ENCODE results near the gene LCN15.
"Not testable (repeated sequence)": the region's sequence is repeated elsewhere in the genome, so short reads cannot be mapped to it uniquely, and the experiment has no call there.

LCN15 gene

DNA sequence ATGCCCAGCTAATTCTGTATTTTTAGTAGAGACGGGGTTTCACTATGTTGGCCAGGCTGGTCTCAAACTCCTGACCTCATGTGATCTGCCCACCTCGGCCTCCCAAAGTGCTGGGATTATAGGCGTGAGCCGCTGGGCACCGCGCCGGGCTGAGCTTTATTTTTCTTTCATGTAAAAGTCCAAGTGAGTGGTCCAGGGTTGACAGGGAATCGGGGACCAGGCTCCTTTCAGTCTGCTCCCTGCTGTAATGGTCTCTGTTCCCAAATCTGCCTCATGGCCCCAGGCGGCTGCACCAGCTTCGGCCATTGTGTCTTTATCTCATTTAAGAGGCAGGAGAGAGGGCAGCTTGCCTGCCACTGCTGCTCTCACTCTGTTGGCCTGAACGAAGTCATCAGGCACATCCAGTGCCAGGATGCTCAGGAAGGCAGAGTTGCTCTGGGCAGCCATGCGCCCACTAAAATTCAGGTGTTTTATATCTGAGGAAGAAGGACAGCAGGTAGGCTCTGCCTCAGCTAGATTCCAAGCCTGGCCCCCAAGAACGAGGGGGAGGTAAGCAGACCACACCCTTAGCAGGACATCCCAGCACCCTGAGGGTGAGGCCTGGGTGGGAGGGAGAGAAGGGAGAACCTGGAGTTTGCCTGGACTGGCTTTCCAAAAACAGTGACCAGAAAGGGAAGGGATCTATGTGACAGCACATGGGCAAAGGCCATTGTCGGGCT lies 30.1 kb upstream of the LCN15 start:
- in situ Hi-C loops (cut with MboI; ENCODE audit: low sequenced_read_pairs) = no loop called here

DNA sequence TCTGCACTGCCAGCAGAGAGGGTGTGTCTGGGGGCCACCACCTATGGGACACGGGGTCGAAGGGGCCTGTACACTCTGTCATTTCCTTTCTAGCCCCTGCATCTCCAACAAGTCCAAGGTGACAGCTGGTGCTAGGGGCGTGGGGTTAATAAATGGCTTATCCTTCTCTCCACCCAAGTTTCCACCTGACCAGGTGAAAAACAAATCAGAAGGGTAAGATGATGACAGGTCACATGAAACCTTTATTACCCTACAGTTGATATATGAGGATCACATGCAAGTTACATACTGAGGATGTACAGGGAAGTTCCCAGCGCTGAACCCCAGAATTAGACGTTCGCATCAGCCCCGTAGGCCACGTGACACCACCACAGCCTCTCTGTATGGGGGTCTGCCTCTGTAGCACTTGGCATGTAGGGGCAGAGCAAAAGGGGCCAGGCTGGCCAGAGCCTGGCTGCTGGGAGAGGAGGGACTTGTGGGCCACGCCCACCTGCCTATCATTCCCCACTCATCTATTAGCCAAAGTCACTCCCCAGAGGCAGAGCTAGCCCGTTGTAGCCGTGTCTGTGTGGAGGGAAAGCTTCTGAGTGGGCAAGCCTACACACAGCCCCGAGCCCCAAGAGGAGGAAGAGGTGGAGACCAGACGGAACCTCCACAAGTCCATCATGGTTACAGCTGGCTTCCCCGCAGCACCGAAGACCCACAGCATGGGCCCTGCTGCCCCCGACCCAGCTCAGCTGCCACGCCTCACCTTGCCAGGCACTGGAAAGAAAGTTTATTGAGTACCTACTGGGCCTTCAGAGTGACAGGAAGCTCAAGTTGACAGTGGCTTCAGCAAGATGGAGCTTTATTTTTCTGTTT lies 29.0 kb upstream of the LCN15 start:
- in situ Hi-C loops (cut with MboI; ENCODE audit: low sequenced_read_pairs) = no loop called here

DNA sequence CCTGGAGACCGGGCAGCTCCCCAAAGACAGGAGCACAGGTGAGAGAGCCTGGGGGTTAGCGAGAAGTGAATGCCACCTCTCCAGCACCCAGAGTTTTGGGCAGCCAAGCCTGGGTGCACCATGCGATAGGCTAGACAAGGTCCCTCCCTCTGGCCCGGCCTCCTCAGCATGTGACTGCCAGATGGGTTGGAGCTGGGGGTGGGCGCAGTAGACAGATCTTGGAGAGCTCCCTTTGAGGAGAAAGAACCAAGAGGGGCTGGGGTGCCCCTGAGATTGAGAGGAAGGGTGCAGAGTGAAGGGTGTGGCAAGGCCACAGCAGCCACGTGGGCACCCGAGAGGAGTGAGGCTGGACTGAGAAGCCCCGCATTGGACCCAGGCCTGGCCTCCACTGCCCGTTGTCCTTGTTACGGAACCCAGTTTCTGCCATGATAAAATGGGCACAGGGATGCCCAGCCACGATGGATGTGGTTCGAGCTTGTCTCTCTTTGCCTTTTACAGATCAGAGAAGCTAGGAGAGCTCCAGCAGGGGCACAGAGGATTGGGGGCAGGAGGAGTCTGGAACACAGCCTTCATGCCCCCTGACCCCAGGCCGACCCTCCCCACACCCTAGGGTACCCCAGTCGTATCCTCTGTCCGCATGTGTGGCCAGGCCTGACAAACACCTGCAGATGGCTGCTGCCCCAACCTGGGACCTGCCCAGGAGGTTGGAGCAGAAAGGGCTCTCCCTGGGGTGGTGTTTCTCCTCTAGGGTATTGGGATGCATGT lies 28.2 kb upstream of the LCN15 start:
- in situ Hi-C loops (cut with MboI; ENCODE audit: low sequenced_read_pairs) = no loop called here

GRCh38 chr9:136791516-136792276 lies 27.4 kb upstream of the LCN15 start:
- in situ Hi-C loops (cut with MboI; ENCODE audit: low sequenced_read_pairs) = no loop called here

GRCh38 chr9:136790640-136791515 lies 26.6 kb upstream of the LCN15 start, which contains the start of gene TMEM141:
TSS of gene TMEM141 (plus strand) at chr9:136791344. CDS start at chr9:136791371, 27 bp downstream.
- in situ Hi-C loops (cut with MboI; ENCODE audit: low sequenced_read_pairs) = no loop called here

- in situ Hi-C loops (cut with MboI; ENCODE audit: low sequenced_read_pairs) = no loop called here
Measured at GRCh38 chr9:136789523-136789937, 25.2 kb upstream of the LCN15 start.

GRCh38 chr9:136788644-136789522 lies 24.6 kb upstream of the LCN15 start:
- in situ Hi-C loops (cut with MboI; ENCODE audit: low sequenced_read_pairs) = not testable (repeated sequence)

DNA sequence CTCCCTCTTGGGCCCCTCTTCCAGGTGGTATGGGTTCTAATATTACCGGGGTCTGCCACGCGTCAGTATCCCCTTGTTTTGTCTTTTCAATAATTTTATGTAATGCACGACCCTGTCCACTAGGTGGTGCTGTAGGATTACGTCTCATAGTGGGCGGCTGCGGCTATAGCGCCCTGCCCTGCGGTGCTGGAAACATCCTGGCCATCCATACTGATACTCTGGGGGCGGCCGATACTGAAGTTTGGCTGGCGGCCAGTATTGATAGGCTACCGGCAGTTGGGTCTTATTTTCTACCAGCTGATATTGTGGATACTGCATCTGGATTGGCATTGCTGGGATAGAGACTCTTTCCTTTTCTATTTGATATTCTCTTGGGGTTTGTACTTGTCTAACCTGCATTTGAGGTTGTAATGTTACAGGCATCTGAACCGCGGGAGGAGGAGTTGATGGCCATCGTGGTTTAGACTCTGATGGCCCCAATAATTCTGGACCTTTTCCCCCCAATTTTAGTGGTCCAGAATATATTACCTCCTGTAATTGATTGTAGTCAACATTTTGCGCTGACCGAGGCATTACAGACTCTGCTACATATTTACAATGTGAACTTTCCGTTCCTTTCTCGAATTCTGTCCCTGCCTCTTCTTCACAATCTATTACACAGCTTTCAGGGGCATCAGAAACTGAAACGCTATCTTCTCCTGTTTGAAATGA lies 23.5 kb upstream of the LCN15 start:
- in situ Hi-C loops (cut with MboI; ENCODE audit: low sequenced_read_pairs) = no loop called here

DNA sequence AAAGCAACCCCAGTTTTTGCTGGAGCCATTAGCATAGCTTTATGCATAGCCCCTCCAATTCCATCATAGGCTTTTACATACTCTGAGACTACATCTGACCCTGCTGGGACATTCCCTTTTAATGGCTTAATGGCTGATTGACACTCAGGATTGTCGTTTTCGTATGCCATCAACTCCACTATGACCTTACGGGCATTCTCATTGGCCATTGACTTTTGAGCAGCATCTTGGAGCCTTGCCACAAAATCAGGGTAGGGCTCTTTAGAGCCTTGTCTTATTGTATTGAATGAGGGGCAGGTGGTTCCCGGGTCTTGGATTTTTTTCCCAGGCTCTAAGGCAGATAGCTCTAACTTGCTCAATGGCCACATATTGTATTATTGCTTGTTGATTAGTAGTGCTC lies 22.7 kb upstream of the LCN15 start:
- in situ Hi-C loops (cut with MboI; ENCODE audit: low sequenced_read_pairs) = not testable (repeated sequence)

DNA sequence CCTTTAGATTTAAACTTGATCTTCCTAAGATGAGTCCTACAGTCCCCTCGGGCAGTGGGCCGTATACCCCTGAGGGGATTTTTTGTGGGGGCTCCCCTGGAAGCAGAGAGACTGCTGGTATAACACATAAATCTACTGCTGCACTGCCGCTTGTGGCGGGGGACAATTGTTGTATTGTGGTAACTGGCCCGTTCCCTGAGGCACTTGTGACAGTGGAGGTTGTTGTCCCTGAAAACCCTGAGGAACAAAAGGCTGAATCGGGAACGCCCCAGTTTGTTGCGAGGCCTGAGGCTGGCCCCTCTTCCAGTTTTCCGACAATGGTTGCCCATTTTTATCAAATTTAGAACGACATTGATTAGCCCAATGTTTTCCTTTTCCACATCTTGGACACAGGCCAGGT lies 22.1 kb upstream of the LCN15 start:
- in situ Hi-C loops (cut with MboI; ENCODE audit: low sequenced_read_pairs) = no loop called here

GRCh38 chr9:136785565-136786355 lies 21.4 kb upstream of the LCN15 start:
- in situ Hi-C loops (cut with MboI; ENCODE audit: low sequenced_read_pairs) = not testable (repeated sequence)

DNA sequence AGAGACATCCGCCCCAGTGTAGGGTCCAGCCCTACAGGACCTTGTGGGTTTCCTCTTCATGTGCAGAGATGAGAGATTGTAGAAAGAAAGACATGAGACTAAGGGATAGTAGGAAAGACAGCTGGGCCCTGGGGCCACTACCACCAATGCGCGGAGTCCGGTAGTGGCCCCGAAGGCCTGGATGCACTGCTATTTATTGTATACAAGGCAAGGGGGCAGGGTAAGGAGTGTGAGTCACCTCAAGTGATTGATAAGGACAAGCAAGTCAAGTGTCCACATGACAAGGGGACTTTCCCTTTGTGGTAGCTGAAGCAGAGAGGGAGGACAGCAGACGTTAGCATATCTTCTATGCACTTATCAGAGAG lies 20.7 kb upstream of the LCN15 start:
- in situ Hi-C loops (cut with MboI; ENCODE audit: low sequenced_read_pairs) = no loop called here

- in situ Hi-C loops (cut with MboI; ENCODE audit: low sequenced_read_pairs) = no loop called here
Measured at GRCh38 chr9:136784249-136784996, 20.1 kb upstream of the LCN15 start.

DNA sequence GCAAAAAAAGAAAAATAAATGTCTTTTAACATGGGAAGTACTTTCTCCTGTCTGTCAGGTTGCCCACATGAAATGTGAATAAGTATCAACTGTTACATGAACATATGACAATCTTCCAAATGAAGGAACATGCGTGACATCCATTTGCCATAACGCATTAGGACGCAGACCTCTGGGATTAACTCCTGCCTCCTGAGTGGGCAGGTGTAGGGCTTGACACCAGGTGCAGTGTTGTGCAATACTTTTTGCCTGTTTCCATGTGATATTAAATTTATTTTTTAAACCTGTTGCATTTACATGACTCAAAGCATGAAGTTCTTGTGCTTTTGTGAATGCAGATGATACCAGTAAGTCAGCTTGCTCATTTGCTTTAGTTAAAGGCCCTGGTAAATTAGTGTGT lies 18.1 kb upstream of the LCN15 start:
- in situ Hi-C loops (cut with MboI; ENCODE audit: low sequenced_read_pairs) = no loop called here

DNA sequence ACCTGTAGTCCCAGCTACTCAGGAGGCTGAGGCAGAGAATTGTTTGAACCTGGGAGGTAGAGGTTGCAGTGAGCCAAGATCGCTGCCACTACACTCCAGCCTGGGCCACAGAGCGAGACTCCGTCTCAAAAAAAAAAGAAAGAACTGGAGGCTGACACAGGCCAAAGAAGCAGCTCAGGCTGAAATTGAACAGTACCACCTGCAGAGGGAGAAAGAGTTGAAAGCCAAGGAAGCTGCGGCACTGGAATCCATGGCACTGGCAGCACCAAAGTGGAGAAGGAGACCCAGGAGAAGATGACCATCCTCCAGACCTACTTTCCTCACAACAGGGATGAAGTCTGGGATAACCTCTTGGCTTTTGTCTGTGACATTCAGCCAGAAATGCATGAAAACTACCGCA lies 15.5 kb upstream of the LCN15 start:
- in situ Hi-C loops (cut with MboI; ENCODE audit: low sequenced_read_pairs) = no loop called here

DNA sequence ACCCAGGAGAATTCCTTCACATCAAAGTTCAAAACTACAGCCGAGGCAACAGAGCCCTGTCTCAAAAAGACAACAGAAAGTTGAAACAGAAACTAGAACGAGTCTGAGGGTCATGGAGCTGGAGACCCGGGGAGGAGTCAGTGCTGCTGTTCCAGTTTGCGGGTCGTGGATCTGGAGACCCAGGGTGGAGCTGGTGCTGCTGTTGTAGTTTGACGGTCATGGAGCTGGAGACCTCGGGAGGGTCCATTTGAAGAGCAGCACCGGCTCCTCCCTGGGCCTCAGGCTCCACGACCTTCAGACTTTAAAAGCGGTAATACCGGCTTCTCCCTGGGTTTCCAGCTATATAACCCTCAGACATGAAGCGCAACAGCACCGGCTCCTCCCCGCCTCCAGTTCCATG lies 13.0 kb upstream of the LCN15 start:
- in situ Hi-C loops (cut with MboI; ENCODE audit: low sequenced_read_pairs) = no loop called here

DNA sequence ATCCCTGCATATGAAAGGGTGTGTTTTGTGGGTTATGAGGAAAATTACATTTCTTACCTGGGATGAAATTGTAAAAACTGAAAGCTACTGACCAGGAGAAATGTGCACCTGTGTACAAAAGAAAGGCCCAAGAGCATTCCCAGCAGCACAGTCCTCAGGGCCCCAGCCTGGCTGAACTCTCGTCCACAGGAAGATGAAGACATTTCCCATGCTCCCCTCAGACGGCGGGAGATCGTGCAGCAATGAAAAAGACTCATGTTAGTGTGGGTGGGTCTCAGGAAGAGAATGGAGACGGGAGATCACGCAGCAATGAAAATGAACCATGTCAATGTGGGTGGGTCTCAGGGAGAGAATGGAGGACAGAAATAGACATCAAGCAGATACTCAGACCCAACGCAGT lies 12.6 kb upstream of the LCN15 start:
- in situ Hi-C loops (cut with MboI; ENCODE audit: low sequenced_read_pairs) = no loop called here
